Naive thymus-derived CD4-positive, alpha-beta T cell (primary cell): Measurements from ENCODE around the gene NOS3. TPM values are rescaled to one million over a fixed set of nuclear protein-coding genes. Genes with fewer than 3 reads are reported as not detected.

Source experiments
- ATAC-seq: fragments of 150-1000 bp; cut with Tn5 transposase; 2 replicates; pipeline ENCODE4 v1.10.0; 2021; ENCODE audit warnings: mild to moderate bottlenecking, moderate library complexity
- CTCF ChIA-PET: fragments of 350-600 bp; sonication (Branson Sonifier 250); formaldehyde crosslinking; loops from one replicate; lab custom pipeline; 2021; ENCODE audit warnings: antibody characterized with exemption; lab: Charles Lee
- POLR2A ChIA-PET: fragments of 350-600 bp; sonication (Branson Sonifier 250); formaldehyde crosslinking; loops from one replicate; lab custom pipeline; 2021; ENCODE audit warnings: antibody characterized with exemption, inconsistent platforms; lab: Charles Lee
- DNase-seq, 9 donors: peaks; one replicate each; pipeline versions ENCODE4 v3.0.0 to v3.0.0-alpha.2; 2020 to 2022; ENCODE audit warnings: mixed read lengths in 1 of 9
- H3K27ac ChIP-seq: one replicate; pipeline ENCODE4 v1.7.0; 2013; ENCODE audit warnings: mild to moderate bottlenecking, low read depth, low read length, moderate library complexity
- H3K27me3 ChIP-seq, 2 donors: one replicate each; pipeline ENCODE4 v1.7.0; 2013; ENCODE audit warnings: low read length in 2 of 2, mild to moderate bottlenecking in 2 of 2, moderate library complexity in 2 of 2; ENCODE audit not compliant: control insufficient read depth in 2 of 2, insufficient read depth in 2 of 2
- H3K36me3 ChIP-seq, 3 experiments: 1 replicate in 2 of 3; 2 replicates in 1 of 3; pipeline ENCODE4 v1.7.0; 2013; ENCODE audit warnings: low read length in 3 of 3, mild to moderate bottlenecking in 3 of 3, moderate library complexity in 1 of 3; ENCODE audit not compliant: insufficient read depth in 3 of 3, control insufficient read depth in 2 of 3
- H3K4me1 ChIP-seq, 2 donors: one replicate each; pipeline ENCODE4 v1.7.0; 2013; ENCODE audit warnings: low read length in 2 of 2, mild to moderate bottlenecking in 2 of 2, moderate library complexity in 1 of 2; ENCODE audit not compliant: control insufficient read depth in 2 of 2, insufficient read depth in 2 of 2
- H3K4me3 ChIP-seq: 2 replicates; pipeline ENCODE4 v1.7.0; 2013; ENCODE audit warnings: mild to moderate bottlenecking, low read length
- H3K9me3 ChIP-seq, 3 experiments: 1 replicate in 2 of 3; 2 replicates in 1 of 3; pipeline ENCODE4 v1.7.0; 2013; ENCODE audit warnings: low read length in 3 of 3; ENCODE audit not compliant: control insufficient read depth in 2 of 3
- H3K27ac Mint-ChIP-seq, 9 donors: one replicate each; pipeline ENCODE4 v1.8.0; 2020 to 2022; ENCODE audit warnings: mixed read lengths in 9 of 9, mild to moderate bottlenecking in 8 of 9, moderate library complexity in 5 of 9, inconsistent platforms in 2 of 9
- H3K27me3 Mint-ChIP-seq, 5 donors: one replicate each; pipeline ENCODE4 v1.8.0; 2021 to 2022; ENCODE audit warnings: mixed read lengths in 5 of 5, mild to moderate bottlenecking in 1 of 5
- H3K36me3 Mint-ChIP-seq, 5 donors: one replicate each; pipeline ENCODE4 v1.8.0; 2020 to 2022; ENCODE audit warnings: mixed read lengths in 5 of 5, mild to moderate bottlenecking in 3 of 5, inconsistent platforms in 1 of 5
- H3K4me1 Mint-ChIP-seq, 7 donors: one replicate each; pipeline ENCODE4 v1.8.0; 2020 to 2022; ENCODE audit warnings: mixed read lengths in 7 of 7, mild to moderate bottlenecking in 3 of 7, inconsistent platforms in 1 of 7
- H3K4me3 Mint-ChIP-seq, 10 donors: one replicate each; pipeline ENCODE4 v1.8.0; 2020 to 2022; ENCODE audit warnings: mild to moderate bottlenecking in 10 of 10, mixed read lengths in 10 of 10, moderate library complexity in 6 of 10, inconsistent platforms in 2 of 10
- H3K9me3 Mint-ChIP-seq, 11 donors: one replicate each; pipeline ENCODE4 v1.8.0; 2020 to 2022; ENCODE audit warnings: mixed read lengths in 11 of 11, mild to moderate bottlenecking in 4 of 11, inconsistent platforms in 1 of 11, moderate library complexity in 1 of 11
- intact Hi-C, 2 donors: fragments of 100-400 bp; cut with micrococcal nuclease; formaldehyde crosslinking; loops; one replicate each; pipeline ENCODE4 v1.15.1; 2023
- polyA plus RNA-seq, 2 donors: library from polyadenylated mRNA; unstranded; fragments of 300-500 nt; fragmentation: Illumina TruSeq; gene quantifications; one replicate each; pipeline ENCODE4 v1.2.3, GENCODE V29; 2021
- total RNA-seq, 6 experiments: library from RNA in 5 of 6; stranded (reverse) in 5 of 6; gene quantifications; 1 replicate in 5 of 6; 2 replicates in 1 of 6; pipeline ENCODE4 v1.2.3 and lab custom pipeline; 2021 to 2026

Gene NOS3
- total and polyA plus RNA-seq, 7 experiments from 2014 or later = 2.8 to 19.1 (median 7.9) TPM

GRCh38 chr7:151015967-151016366 is 25.1 kb downstream of the NOS3 start:
- peaks cover 43 to 71% of the 10 kb centered on the region in 2 donors for H3K4me1 ChIP-seq
- Mint-ChIP-seq H3K27me3 (peaks cover 0 to 28% (median 0%) of the 10 kb centered on the region in 5 donors), H3K4me3 (peak overlapping the region in 9 of 10 donors; percentile 38 to 91 (median 58)), H3K36me3 (peaks cover 0 to 18% (median 0%) of the 10 kb centered on the region in 5 donors), H3K4me1 (peaks cover 49 to 86% (median 70%) of the 10 kb centered on the region in 7 donors), H3K27ac (peak overlapping the region in 8 of 9 donors; percentile 87 to 100 (median 95)), H3K9me3 (peaks cover 0 to 4% (median 0%) of the 10 kb centered on the region in 11 donors)
- intact Hi-C loops = loop anchor here in 1 of 2 donors (2.0 kb wide), 1 partner anchor 27 kb away; no protein-coding TSS in a partner anchor
- no peak for DNase-seq
- CTCF ChIA-PET = interaction anchor here (1.0 to 5.2 kb wide), 5 partner anchors 10 to 54 kb away, joined by 3 to 52 read pairs (median 3); partner anchors contain the start of gene ABCB8
- H3K36me3 ChIP-seq = no peaks in the 10 kb centered on the region
- no peaks in the 10 kb centered on the region for H3K27me3 ChIP-seq
- no peak for ATAC-seq
- H3K9me3 ChIP-seq = no peaks in the 10 kb centered on the region
- H3K27ac ChIP-seq = peak overlapping the region; percentile 97
- POLR2A ChIA-PET = interaction anchor here (0.9 to 3.9 kb wide), 4 partner anchors 8 to 40 kb away, joined by 3 to 21 read pairs (median 4); no protein-coding TSS in a partner anchor
- H3K4me3 ChIP-seq = no peak overlapping the region

GRCh38 chr7:151016505-151016904 is 25.7 kb downstream of the NOS3 start:
- Histone ChIP-seq H3K9me3 (no peaks in the 10 kb centered on the region), H3K4me3 (no peak overlapping the region), H3K27me3 (no peaks in the 10 kb centered on the region), H3K27ac (peak overlapping the region; percentile 97), H3K4me1 (peaks cover 41 to 68% of the 10 kb centered on the region in 2 donors), H3K36me3 (no peaks in the 10 kb centered on the region)
- ChIA-PET CTCF (interaction anchor here (1.0 to 5.2 kb wide), 5 partner anchors 9 to 54 kb away, joined by 3 to 52 read pairs (median 15); partner anchors contain the start of gene ABCB8), POLR2A (interaction anchor here (0.9 to 3.9 kb wide), 5 partner anchors 9 to 118 kb away, joined by 3 to 28 read pairs (median 4); partner anchors contain the start of gene ABCB8)
- no peak for ATAC-seq
- no peak for DNase-seq
- peaks cover 47 to 82% (median 67%) of the 10 kb centered on the region in 7 donors for H3K4me1 Mint-ChIP-seq
- H3K9me3 Mint-ChIP-seq = peaks cover 0 to 4% (median 0%) of the 10 kb centered on the region in 11 donors
- peaks cover 0 to 33% (median 0%) of the 10 kb centered on the region in 5 donors for H3K27me3 Mint-ChIP-seq
- H3K27ac Mint-ChIP-seq = peak overlapping the region; percentile 38 to 100 (median 94)
- peak overlapping the region in 9 of 10 donors; percentile 38 to 94 (median 85) for H3K4me3 Mint-ChIP-seq
- intact Hi-C loops = no loop called here
- H3K36me3 Mint-ChIP-seq = peaks cover 0 to 18% (median 0%) of the 10 kb centered on the region in 5 donors

- H3K27ac Mint-ChIP-seq = peak overlapping the region; percentile 38 to 100 (median 94)
- intact Hi-C loops = no loop called here
- POLR2A ChIA-PET = interaction anchor here (0.9 to 3.9 kb wide), 5 partner anchors 9 to 118 kb away, joined by 3 to 28 read pairs (median 4); partner anchors contain the start of gene ABCB8
- peaks cover 42 to 78% (median 63%) of the 10 kb centered on the region in 7 donors for H3K4me1 Mint-ChIP-seq
- CTCF ChIA-PET = interaction anchor here (1.0 to 5.2 kb wide), 6 partner anchors 8 to 55 kb away, joined by 3 to 52 read pairs (median 22); no protein-coding TSS in a partner anchor
- H3K4me3 ChIP-seq = no peak overlapping the region
- H3K4me1 ChIP-seq = peaks cover 41 to 65% of the 10 kb centered on the region in 2 donors
- no peaks in the 10 kb centered on the region for H3K9me3 ChIP-seq
- DNase-seq = peak in 3 of 9 donors; percentile 27 to 52 (median 28)
- peak overlapping the region; percentile 97 for H3K27ac ChIP-seq
- peaks cover 0 to 18% (median 0%) of the 10 kb centered on the region in 5 donors for H3K36me3 Mint-ChIP-seq
- H3K36me3 ChIP-seq = no peaks in the 10 kb centered on the region
- H3K27me3 Mint-ChIP-seq = peaks cover 0 to 33% (median 0%) of the 10 kb centered on the region in 5 donors
- ATAC-seq = no peak
- H3K27me3 ChIP-seq = no peaks in the 10 kb centered on the region
- peaks cover 0 to 4% (median 0%) of the 10 kb centered on the region in 11 donors for H3K9me3 Mint-ChIP-seq
- peak overlapping the region; percentile 30 to 94 (median 88) for H3K4me3 Mint-ChIP-seq
Observed at GRCh38 chr7:151016942-151017341, 26.1 kb downstream of the NOS3 start.

GRCh38 chr7:151017370-151017952 is 26.6 kb downstream of the NOS3 start:
- no peaks in the 10 kb centered on the region for H3K27me3 ChIP-seq
- peaks cover 0 to 33% (median 0%) of the 10 kb centered on the region in 5 donors for H3K27me3 Mint-ChIP-seq
- peaks cover 36 to 60% of the 10 kb centered on the region in 2 donors for H3K4me1 ChIP-seq
- H3K36me3 Mint-ChIP-seq = peaks cover 0 to 16% (median 0%) of the 10 kb centered on the region in 5 donors
- peak overlapping the region; percentile 82 to 100 (median 94) for H3K27ac Mint-ChIP-seq
- POLR2A ChIA-PET = interaction anchor here (0.9 to 3.9 kb wide), 14 partner anchors 10 to 215 kb away, joined by 3 to 28 read pairs (median 5); partner anchors contain the start of gene ABCB8
- peaks cover 37 to 72% (median 58%) of the 10 kb centered on the region in 7 donors for H3K4me1 Mint-ChIP-seq
- no peaks in the 10 kb centered on the region for H3K9me3 ChIP-seq
- peak overlapping the region; percentile 97 for H3K27ac ChIP-seq
- intact Hi-C loops = no loop called here
- no peak for DNase-seq
- CTCF ChIA-PET = interaction anchor here (0.6 to 5.2 kb wide), 12 partner anchors 9 to 1175 kb away, joined by 3 to 52 read pairs (median 9); no protein-coding TSS in a partner anchor
- H3K4me3 Mint-ChIP-seq = peak overlapping the region; percentile 79 to 94 (median 88)
- peak overlapping the region; percentile 65 for H3K4me3 ChIP-seq
- H3K36me3 ChIP-seq = no peaks in the 10 kb centered on the region
- ATAC-seq = no peak
- H3K9me3 Mint-ChIP-seq = peaks cover 0 to 4% (median 0%) of the 10 kb centered on the region in 11 donors

GRCh38 chr7:151017953-151018420 is 27.2 kb downstream of the NOS3 start:
- Mint-ChIP-seq H3K4me1 (peaks cover 35 to 67% (median 53%) of the 10 kb centered on the region in 7 donors), H3K27me3 (peaks cover 0 to 35% (median 0%) of the 10 kb centered on the region in 5 donors), H3K4me3 (peak overlapping the region; percentile 79 to 94 (median 88)), H3K36me3 (peaks cover 0 to 12% (median 0%) of the 10 kb centered on the region in 5 donors), H3K9me3 (peaks cover 0 to 4% (median 0%) of the 10 kb centered on the region in 11 donors), H3K27ac (peak overlapping the region; percentile 82 to 100 (median 94))
- Histone ChIP-seq H3K27me3 (no peaks in the 10 kb centered on the region), H3K27ac (peak overlapping the region; percentile 97), H3K36me3 (no peaks in the 10 kb centered on the region), H3K4me3 (peak overlapping the region; percentile 65), H3K4me1 (peaks cover 30 to 55% of the 10 kb centered on the region in 2 donors), H3K9me3 (no peaks in the 10 kb centered on the region)
- ChIA-PET CTCF (interaction anchor here (0.6 to 5.2 kb wide), 22 partner anchors 9 to 1176 kb away, joined by 3 to 52 read pairs (median 4); partner anchors contain the start of gene ABCB8), POLR2A (interaction anchor here (0.7 to 3.9 kb wide), 18 partner anchors 10 to 215 kb away, joined by 3 to 28 read pairs (median 4); partner anchors contain the start of genes ABCB8 and NOS3)
- intact Hi-C loops = loop anchor here (1.0 kb wide), 6 partner anchors 10 to 120 kb away; partner anchors contain the start of gene ABCB8 (in 2 of the 2)
- ATAC-seq (peak; percentile 68), DNase-seq (peak; percentile 67 to 87 (median 75))
